GM19452 (cell line): ENCODE data around the gene MTG1.
A peak's percentile ranks its signal among the peaks of the same experiment; 100 is the strongest.
"Not testable (repeated sequence)": the region's sequence is repeated elsewhere in the genome, so short reads cannot be mapped to it uniquely, and the experiment has no call there.

Source experiments
- ATAC-seq: cut with Tn5 transposase; IDR thresholded peaks from one replicate; pipeline ENCODE4 v1.9.1; 2021; ENCODE audit not compliant: unreplicated experiment

MTG1 gene

GRCh38 chr10:133358162-133358924 lies 35.6 kb upstream of the MTG1 start:
- no peak for ATAC-seq

DNA sequence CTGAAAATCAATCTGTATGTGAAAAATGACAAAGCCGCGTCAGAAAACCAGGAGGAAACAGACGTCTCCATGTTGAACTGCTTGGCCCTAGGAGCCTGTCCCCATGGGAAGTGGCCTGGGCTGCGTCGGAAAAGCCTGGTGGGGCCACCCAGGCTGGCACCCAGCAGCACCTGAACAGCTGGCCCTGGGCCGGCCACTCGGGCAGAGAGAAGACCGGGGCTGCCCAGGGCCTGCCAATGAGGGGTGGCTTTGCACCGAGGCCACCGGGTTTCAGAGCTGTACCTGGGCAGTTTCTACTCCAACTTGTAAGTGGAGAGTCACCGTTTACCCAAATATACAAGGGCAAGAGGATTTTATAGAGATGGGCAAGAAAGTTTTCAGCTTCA lies 35.0 kb upstream of the MTG1 start:
- no peak for ATAC-seq

DNA sequence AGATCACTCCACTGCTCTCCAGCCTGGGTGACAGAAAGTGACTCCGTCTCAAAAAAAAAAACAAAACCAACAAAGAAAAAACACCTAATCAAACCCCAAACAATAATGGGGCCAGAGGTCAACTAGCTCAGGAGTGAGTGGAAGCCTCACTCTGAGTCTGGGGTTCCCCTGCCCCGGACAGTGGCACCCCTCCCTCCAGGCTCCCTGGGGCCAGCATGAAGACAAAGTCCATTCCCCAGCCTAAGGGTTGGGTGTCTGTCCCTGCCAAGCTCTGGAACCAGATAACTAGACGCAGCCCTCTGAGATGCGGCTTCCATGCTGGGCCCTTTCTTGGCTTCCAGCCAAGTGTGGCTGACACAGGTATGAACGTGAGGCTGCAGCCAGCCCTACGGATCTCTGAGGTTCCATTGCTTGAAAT lies 34.4 kb upstream of the MTG1 start:
- no peak for ATAC-seq

DNA sequence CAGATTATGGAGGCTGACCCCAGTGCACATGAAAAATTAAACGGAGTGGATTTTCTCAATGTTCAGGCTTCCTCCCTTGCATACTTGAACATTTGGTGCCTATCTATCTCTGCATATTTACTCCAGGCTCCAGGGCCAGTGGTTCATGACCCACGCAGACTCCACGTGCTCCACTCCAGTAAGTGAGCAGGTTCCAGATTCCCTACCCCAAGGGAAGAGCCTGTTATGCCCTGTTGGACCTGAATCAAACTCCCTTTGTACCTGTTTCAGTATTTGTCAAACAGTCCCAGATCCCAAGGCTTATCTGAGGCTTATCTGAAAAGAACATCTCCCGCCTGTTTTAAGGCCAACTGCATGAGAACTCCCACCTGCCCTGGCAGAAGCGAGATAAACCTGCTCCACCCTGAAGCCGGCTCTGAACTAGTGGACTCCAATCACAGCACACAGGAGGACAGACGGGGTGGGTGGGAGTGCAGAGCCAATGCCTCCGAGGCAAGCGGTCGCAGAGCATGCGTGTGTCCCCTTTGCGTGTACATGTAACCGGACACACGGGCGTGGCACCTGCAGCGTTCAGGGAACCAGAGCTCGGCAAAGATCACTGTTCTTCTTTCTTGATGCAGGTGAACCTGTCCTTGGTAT lies 33.9 kb upstream of the MTG1 start:
- ATAC-seq = no peak

DNA sequence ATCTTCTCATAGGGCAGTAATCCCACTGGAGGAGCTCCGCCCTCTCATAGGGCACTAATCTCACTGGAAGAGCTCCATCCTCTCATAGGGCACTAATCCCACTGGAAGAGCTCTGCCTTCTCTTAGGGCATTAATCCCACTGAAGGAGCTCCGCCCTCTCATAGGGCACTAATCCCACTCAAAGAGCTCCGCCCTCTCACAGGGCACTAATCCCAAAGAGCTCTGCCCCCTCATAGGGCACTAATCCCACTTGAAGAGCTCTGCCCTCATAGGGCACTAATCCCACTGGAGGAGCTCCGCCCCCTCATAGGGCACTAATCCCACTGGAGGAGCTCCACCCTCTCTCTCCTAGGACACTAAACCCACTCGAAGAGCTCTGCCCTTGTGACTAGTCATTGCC lies 32.7 kb upstream of the MTG1 start:
- no peak for ATAC-seq

DNA sequence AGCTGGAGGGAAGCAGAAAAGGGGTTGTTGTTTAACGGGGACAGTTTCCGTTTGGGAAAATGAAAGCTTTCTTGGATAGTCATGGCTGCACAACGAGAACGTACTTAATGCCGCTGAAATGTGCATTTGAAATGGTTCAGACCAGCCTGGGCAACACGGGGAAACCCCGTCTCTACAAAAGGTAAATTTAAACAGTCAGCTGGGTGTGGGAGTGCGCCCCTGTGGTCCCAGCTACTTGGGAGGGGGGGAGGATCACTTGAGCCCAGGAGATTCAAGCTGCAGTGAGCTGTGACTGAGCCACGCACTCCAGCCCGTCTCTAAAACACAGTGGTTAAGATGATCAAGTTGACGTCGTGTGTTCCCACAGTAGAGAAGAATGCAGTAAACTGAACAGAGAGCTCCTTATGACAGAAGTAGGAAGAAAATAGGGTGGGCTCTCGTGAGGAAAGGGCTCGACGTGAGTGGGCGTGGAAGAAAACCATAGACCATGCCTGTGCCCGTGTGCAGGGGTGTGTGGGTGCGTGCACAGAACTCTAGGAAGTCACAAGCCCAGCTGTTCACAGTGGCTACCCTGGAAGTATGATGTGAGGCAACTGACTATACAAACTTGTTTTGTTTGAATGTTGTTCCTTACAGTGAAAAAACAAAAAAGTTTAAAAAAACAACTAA lies 32.0 kb upstream of the MTG1 start:
- no peak for ATAC-seq

GRCh38 chr10:133362846-133363245 lies 31.1 kb upstream of the MTG1 start:
- ATAC-seq = no peak

DNA sequence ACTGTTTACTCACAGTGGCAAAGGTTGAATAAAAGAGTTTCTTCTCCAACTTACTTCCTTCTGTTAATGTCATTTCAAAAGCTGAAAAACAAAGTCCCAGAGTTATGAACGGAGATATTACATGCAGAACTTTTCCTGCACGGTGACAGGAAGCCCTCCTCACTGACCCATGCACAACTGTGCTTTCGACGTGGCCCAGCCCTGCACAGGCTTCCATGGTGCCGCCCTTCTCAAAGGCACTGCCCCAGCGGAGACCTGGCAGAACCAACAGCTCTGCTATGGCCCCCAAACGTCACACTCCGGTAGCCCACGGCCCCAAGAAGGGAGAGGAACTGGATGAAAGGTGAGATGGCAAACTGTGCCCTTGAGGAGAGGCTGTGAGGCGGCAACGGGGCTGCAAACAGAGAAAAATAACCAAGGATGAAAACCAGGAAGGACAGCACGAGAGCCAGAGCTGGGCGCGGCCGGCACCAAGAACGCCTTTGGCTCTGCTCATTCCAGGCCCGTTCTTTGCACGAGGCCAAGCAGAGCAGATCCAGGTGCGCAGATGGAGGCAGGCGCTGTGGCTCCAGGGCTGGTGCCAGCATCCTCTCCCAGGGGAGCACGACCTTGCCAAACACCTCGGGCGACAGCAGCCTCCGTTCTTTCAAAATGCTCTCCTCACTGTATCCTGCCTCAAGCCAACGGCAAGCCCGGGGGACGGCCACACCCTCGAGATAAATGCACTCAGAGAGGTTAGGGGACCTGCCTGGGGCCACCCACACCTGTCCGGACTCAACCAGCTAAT lies 29.1 kb upstream of the MTG1 start:
- no peak for ATAC-seq

DNA sequence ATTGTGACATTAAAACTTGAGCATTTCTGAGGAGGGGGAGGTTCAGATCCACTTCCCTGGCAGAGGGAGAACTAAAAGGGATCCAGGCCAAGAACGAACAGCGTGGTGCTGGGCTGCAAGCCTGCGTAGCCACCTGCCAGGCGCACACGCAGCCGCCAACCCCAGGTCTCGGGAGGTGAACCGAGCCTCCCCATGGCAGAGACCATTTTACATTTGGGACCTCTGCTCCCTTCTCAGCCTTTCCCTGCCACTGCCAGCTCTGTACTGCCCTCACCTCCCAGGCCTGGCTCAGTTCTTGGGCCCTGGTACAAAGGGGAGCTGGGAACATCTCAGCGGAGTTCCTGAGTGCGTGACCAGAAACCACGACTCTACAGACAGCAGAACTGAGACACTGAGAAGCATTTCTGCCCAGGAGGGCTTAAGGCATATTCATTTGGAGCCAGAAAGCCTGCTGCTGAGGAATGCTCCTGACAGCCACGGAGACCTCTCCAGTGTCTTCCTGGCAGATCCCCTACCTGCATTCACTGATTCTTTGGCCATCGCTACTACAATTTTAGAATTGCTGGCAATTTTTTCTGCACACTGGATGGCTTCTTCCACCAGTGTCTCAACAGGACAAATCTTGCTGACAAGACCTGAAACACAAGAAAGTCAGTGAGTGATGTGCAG lies 28.4 kb upstream of the MTG1 start:
- ATAC-seq = no peak

GRCh38 chr10:133366130-133366478 lies 27.9 kb upstream of the MTG1 start:
- ATAC-seq = no peak

DNA sequence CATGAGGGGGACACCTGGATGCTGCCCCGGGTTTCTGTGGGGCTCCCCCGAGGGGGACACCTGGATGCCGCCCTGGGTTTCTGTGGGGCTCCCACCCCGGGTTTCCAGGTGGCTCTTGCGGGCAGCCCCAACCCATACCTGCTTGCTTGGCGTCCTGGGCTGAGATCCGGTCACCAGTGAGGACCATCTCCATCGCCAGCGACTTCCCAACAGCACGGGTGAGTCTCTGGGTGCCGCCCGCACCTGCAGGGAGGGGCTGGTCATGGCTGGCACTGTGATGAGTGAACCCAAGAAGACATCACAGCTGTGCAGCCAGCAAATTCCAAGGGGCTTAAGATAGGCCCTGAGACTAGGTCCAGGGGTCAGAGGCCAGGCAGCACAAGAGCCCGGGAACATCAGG lies 27.2 kb upstream of the MTG1 start:
- no peak for ATAC-seq

DNA sequence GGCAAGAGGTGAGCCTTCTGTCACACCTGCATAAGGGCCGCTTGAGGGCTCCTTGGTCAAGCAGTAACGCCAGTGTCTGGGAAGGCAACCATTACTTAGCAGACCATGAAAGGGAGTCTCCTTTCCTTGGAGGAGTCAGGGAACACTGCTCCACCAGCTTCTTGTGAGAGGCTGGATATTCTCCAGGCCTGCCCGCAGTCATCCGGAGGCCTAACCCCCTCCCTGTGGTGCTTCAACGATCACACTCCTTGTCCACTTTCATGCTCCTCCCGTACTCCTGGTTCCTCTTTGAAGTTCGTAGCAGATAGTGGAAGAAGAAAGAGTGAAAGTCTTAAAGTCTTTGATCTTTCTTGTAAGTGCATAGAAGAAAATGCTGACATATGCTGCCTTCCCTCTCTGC lies 26.5 kb upstream of the MTG1 start:
- ATAC-seq = not testable (repeated sequence)

GRCh38 chr10:133368153-133368552 lies 25.8 kb upstream of the MTG1 start:
- no peak for ATAC-seq

- ATAC-seq = no peak
Observed at GRCh38 chr10:133370030-133370786, 23.7 kb upstream of the MTG1 start.

DNA sequence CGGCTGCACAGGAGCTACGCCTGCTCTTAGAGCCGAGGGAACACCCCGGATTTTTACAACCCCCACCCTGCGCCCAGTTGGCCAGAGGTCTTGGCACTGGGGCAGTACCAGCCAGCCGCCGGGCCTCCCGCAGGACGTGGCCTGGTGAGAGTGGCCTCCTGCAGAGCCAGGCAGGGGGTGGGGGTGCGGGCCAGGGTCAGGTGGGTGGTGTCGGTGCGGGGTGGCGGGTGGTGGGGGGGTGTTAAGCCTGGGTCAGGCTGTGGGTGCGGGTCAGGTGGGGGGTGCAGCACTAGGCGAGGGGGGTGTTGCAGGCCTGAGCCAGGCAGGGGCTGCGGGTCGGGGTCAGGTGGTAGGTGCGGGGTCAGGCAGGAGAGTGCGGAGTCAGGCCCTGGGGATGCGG lies 21.4 kb upstream of the MTG1 start:
- no peak for ATAC-seq

- peak; percentile 99 for ATAC-seq
Observed at GRCh38 chr10:133373174-133374090, 20.5 kb upstream of the MTG1 start, which contains the start of gene ECHS1. Gene ECHS1, minus strand, starts transcription at chr10:133373354. Its CDS starts 21 bp downstream, at chr10:133373333.

GRCh38 chr10:133375357-133376115 lies 18.4 kb upstream of the MTG1 start:
- ATAC-seq = no peak

DNA sequence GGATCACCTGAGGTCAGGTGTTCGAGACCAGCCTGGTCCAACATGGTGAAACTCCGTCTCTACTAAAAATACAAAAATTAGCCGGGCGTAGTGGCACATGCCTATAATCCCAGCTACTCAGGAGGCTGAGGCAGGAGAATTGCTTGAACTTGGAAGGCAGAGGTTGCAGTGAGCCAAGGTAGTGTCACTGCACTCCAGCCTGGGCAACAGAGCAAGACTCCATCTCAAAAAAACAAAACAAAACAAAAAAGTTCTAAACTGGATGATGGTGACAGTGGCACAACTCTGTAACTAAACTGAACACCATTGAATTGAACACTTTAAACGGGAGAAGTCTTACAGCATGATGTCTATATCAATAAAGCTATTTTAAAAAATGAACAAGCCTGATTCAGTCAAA lies 17.8 kb upstream of the MTG1 start:
- not testable (repeated sequence) for ATAC-seq
